H1 (cell line): ENCODE results near the gene TYK2. TPM values are rescaled to one million over a fixed set of nuclear protein-coding genes. Genes with fewer than 3 reads are reported as not detected.

ENCODE experiments used
- CTCF ChIA-PET: fragments of 300-600 bp; sonication (Branson Sonifier 250); formaldehyde crosslinking; loops from one replicate; lab custom pipeline; 2021; ENCODE audit not compliant: partially characterized antibody; lab: Charles Lee
- POLR2A ChIA-PET: fragments of 300-600 bp; sonication (Branson Sonifier 250); formaldehyde crosslinking; loops from one replicate; lab custom pipeline; 2021; ENCODE audit warnings: inconsistent platforms; ENCODE audit not compliant: partially characterized antibody; lab: Charles Lee
- DNase-seq, 2 experiments: peaks; one replicate each; pipeline versions ENCODE4 v3.0.0 to v3.0.0-alpha.2; 2010 to 2022; ENCODE audit warnings: low spot score in 2 of 2, low read depth in 1 of 2, mixed read lengths in 1 of 2
- FAIRE-seq: peaks from 2 replicates; lab custom pipeline; 2011; peaks lifted over from hg19 to GRCh38; lab: Jason Lieb, UNC
- H2AFZ ChIP-seq: 2 replicates; pipeline ENCODE4 v1.8.1; 2012; ENCODE audit warnings: low read length, inconsistent platforms
- H2AK5ac ChIP-seq: 2 replicates; pipeline ENCODE4 v1.6.1; 2013; ENCODE audit warnings: low read depth, low read length
- H2BK120ac ChIP-seq: replicated peaks from 2 replicates; pipeline ENCODE3; 2013; ENCODE audit warnings: low read depth, low read length, inconsistent platforms
- H2BK12ac ChIP-seq: 2 replicates; pipeline ENCODE4 v1.6.1; 2013; ENCODE audit warnings: low read depth, low read length
- H2BK15ac ChIP-seq: 2 replicates; pipeline ENCODE4 v1.6.1; 2013; ENCODE audit warnings: low read length
- H2BK20ac ChIP-seq: 2 replicates; pipeline ENCODE4 v1.6.1; 2013; ENCODE audit warnings: low read length
- H2BK5ac ChIP-seq: 2 replicates; pipeline ENCODE4 v1.6.1; 2013; ENCODE audit warnings: low read depth, low read length
- H3K14ac ChIP-seq: 2 replicates; pipeline ENCODE4 v1.6.1; 2013; ENCODE audit warnings: inconsistent platforms; ENCODE audit not compliant: insufficient read length
- H3K18ac ChIP-seq: 2 replicates; pipeline ENCODE4 v1.6.1; 2013; ENCODE audit warnings: low read length; ENCODE audit errors: extremely low read depth
- H3K23ac ChIP-seq: 2 replicates; pipeline ENCODE4 v1.6.1; 2013; ENCODE audit warnings: inconsistent platforms; ENCODE audit not compliant: insufficient read length
- H3K23me2 ChIP-seq: 2 replicates; pipeline ENCODE4 v1.6.1; 2013; ENCODE audit warnings: low read depth, low read length
- H3K27ac ChIP-seq: 2 replicates; pipeline ENCODE4 v1.6.1; 2011; ENCODE audit warnings: low read depth, low read length, inconsistent platforms
- H3K27me3 ChIP-seq, 4 experiments: replicated peaks in 1 of 4; 1 replicate in 1 of 4; 2 replicates in 3 of 4; pipeline versions ENCODE4 v1.6.1 to v1.8.1; 2011 to 2013; ENCODE audit warnings: low read length in 3 of 4, mild to moderate bottlenecking in 3 of 4, inconsistent platforms in 2 of 4, mixed read lengths in 2 of 4, moderate library complexity in 1 of 4; ENCODE audit not compliant: control insufficient read depth in 3 of 4, insufficient read depth in 3 of 4; ENCODE audit errors: extremely low read depth in 1 of 4
- H3K36me3 ChIP-seq, 4 experiments: 2 replicates each; pipeline versions ENCODE4 v1.6.1 to v1.8.1; 2011 to 2013; ENCODE audit warnings: mild to moderate bottlenecking in 4 of 4, low read length in 3 of 4, moderate library complexity in 2 of 4, control low read depth in 1 of 4, inconsistent platforms in 1 of 4; ENCODE audit not compliant: insufficient read depth in 4 of 4, control insufficient read depth in 2 of 4
- H3K4ac ChIP-seq: replicated peaks from 2 replicates; pipeline ENCODE3; 2013; ENCODE audit warnings: low read length, low read depth, mixed read lengths, inconsistent platforms; ENCODE audit not compliant: insufficient read length
- H3K4me1 ChIP-seq, 4 experiments: replicated peaks in 1 of 4; 1 replicate in 1 of 4; 2 replicates in 3 of 4; pipeline versions ENCODE4 v1.6.1 to v1.8.1; 2011 to 2013; ENCODE audit warnings: low read length in 3 of 4, inconsistent platforms in 2 of 4, mixed read lengths in 1 of 4; ENCODE audit not compliant: insufficient read depth in 4 of 4, control insufficient read depth in 3 of 4
- H3K4me2 ChIP-seq, 2 experiments: 2 replicates each; pipeline versions ENCODE4 v1.6.1 to v1.8.1; 2011 to 2013; ENCODE audit warnings: low read depth in 2 of 2, low read length in 2 of 2, control low read depth in 1 of 2, inconsistent platforms in 1 of 2, mild to moderate bottlenecking in 1 of 2; ENCODE audit not compliant: insufficient read depth in 1 of 2
- H3K4me3 ChIP-seq, 4 experiments: fragments of 200-600, 300-600 bp in 1 of 4; sonication (generic), shearing (Covaris generic), sonication (Bioruptor Twin) in 1 of 4; 2 replicates each; pipeline versions ENCODE4 v1.5.1 to v1.8.1; 2011 to 2016; ENCODE audit warnings: low read length in 4 of 4, low read depth in 3 of 4, control low read depth in 2 of 4, inconsistent platforms in 2 of 4, mild to moderate bottlenecking in 2 of 4, mixed read lengths in 1 of 4, moderate library complexity in 1 of 4; ENCODE audit not compliant: insufficient read depth in 2 of 4; ENCODE audit errors: extremely low read depth in 1 of 4
- H3K56ac ChIP-seq: replicated peaks from 2 replicates; pipeline ENCODE3; 2013; ENCODE audit warnings: low read depth, mild to moderate bottlenecking, mixed read lengths, low read length, inconsistent platforms; ENCODE audit not compliant: insufficient read length
- H3K79me1 ChIP-seq: 2 replicates; pipeline ENCODE4 v1.6.1; 2013; ENCODE audit warnings: low read depth, low read length, control low read depth
- H3K79me2 ChIP-seq, 2 experiments: 2 replicates each; pipeline versions ENCODE4 v1.6.1 to v1.8.1; 2012 to 2013; ENCODE audit warnings: low read length in 2 of 2, mild to moderate bottlenecking in 2 of 2, inconsistent platforms in 1 of 2; ENCODE audit not compliant: insufficient read depth in 2 of 2, control insufficient read depth in 1 of 2
- H3K9ac ChIP-seq, 4 experiments: replicated peaks in 1 of 4; 1 replicate in 1 of 4; 2 replicates in 3 of 4; pipeline versions ENCODE4 v1.6.1 to v1.8.1; 2011 to 2013; ENCODE audit warnings: low read depth in 3 of 4, low read length in 3 of 4, control low read depth in 2 of 4, mild to moderate bottlenecking in 2 of 4, moderate library complexity in 2 of 4, inconsistent platforms in 1 of 4; ENCODE audit errors: extremely low read depth in 1 of 4
- H3K9me3 ChIP-seq, 2 experiments: 2 replicates each; pipeline versions ENCODE4 v1.6.1 to v1.8.1; 2012 to 2013; ENCODE audit warnings: mild to moderate bottlenecking in 2 of 2, moderate library complexity in 2 of 2, control low read depth in 1 of 2, inconsistent platforms in 1 of 2, low read depth in 1 of 2, low read length in 1 of 2, mixed read lengths in 1 of 2; ENCODE audit not compliant: insufficient read depth in 2 of 2
- H4K20me1 ChIP-seq, 2 experiments: replicated peaks in 1 of 2; 2 replicates each; pipeline versions ENCODE3 to v1.8.1; 2011 to 2013; ENCODE audit warnings: inconsistent platforms in 2 of 2, low read length in 2 of 2, mild to moderate bottlenecking in 1 of 2; ENCODE audit not compliant: insufficient read depth in 2 of 2, control insufficient read depth in 1 of 2
- H4K5ac ChIP-seq: 2 replicates; pipeline ENCODE4 v1.6.1; 2013; ENCODE audit warnings: low read length, low read depth, mixed read lengths, inconsistent platforms; ENCODE audit not compliant: insufficient read length
- H4K8ac ChIP-seq: 2 replicates; pipeline ENCODE4 v1.8.0; 2013; ENCODE audit warnings: mild to moderate bottlenecking, moderate library complexity, low read length, inconsistent platforms; ENCODE audit not compliant: insufficient read depth; ENCODE audit errors: extremely low read depth
- H4K91ac ChIP-seq: replicated peaks from 2 replicates; pipeline ENCODE3; 2013; ENCODE audit warnings: low read length, mixed read lengths, inconsistent platforms; ENCODE audit not compliant: insufficient read length
- ASH2L ChIP-seq: fragments of 200-600, 300-600 bp; sonication (generic); IDR thresholded peaks from one replicate; pipeline ENCODE4 v1.7.1; 2017; ENCODE audit warnings: low read length
- ATF3 ChIP-seq: IDR thresholded peaks from 2 replicates; pipeline ENCODE4 v1.6.1; 2011; ENCODE audit warnings: low read depth, mild to moderate bottlenecking, low read length; ENCODE audit not compliant: insufficient read depth
- BACH1 ChIP-seq: IDR thresholded peaks from 2 replicates; pipeline ENCODE4 v1.6.1; 2012; ENCODE audit warnings: low read length, improper control_type of control experiment
- CTBP2 ChIP-seq: IDR thresholded peaks from 2 replicates; pipeline ENCODE4 v1.7.0; 2011; ENCODE audit warnings: borderline replicate concordance, mild to moderate bottlenecking, moderate library complexity, mixed read lengths, low read length; ENCODE audit not compliant: insufficient read depth, insufficient read length
- EP300 ChIP-seq, 2 experiments: IDR thresholded peaks; 1 replicate in 1 of 2; 2 replicates in 1 of 2; pipeline ENCODE4 v1.6.1; 2011 to 2012; ENCODE audit warnings: low read depth in 2 of 2, low read length in 2 of 2, mild to moderate bottlenecking in 2 of 2, borderline replicate concordance in 1 of 2, inconsistent platforms in 1 of 2, moderate library complexity in 1 of 2
- KDM5A ChIP-seq: fragments of 200-600 bp; IDR thresholded peaks from 2 replicates; pipeline ENCODE4 v1.7.1; 2012; ENCODE audit warnings: mild to moderate bottlenecking, low read length, inconsistent platforms, mixed read lengths
- NRF1 ChIP-seq: IDR thresholded peaks from 2 replicates; pipeline ENCODE4 v1.6.1; 2011; ENCODE audit warnings: mild to moderate bottlenecking, low read depth, low read length, improper control_type of control experiment
- POU5F1 ChIP-seq: IDR thresholded peaks from 2 replicates; pipeline ENCODE4 v1.6.1; 2011; ENCODE audit warnings: low read depth, mild to moderate bottlenecking, low read length, moderate library complexity
- RAD21 ChIP-seq, 2 experiments: IDR thresholded peaks in 1 of 2; conservative IDR thresholded peaks in 1 of 2; 2 replicates each; pipeline ENCODE4 v1.6.1; 2011; ENCODE audit warnings: low read depth in 2 of 2, low read length in 2 of 2, improper control_type of control experiment in 1 of 2, inconsistent platforms in 1 of 2, mild to moderate bottlenecking in 1 of 2, moderate library complexity in 1 of 2
- RXRA ChIP-seq: IDR thresholded peaks from 2 replicates; pipeline ENCODE4 v1.6.1; 2011; ENCODE audit warnings: low read depth, mild to moderate bottlenecking, low read length, moderate library complexity; ENCODE audit not compliant: insufficient read depth
- SIX5 ChIP-seq: IDR thresholded peaks from 2 replicates; pipeline ENCODE4 v1.6.1; 2011; ENCODE audit warnings: mild to moderate bottlenecking, low read depth, low read length
- SP4 ChIP-seq: IDR thresholded peaks from 2 replicates; pipeline ENCODE4 v1.6.1; 2012; ENCODE audit warnings: low read length, inconsistent platforms
- TBP ChIP-seq: IDR thresholded peaks from 2 replicates; pipeline ENCODE4 v1.6.1; 2011; ENCODE audit warnings: low read depth, low read length, improper control_type of control experiment
- WGBS, 2 experiments: shearing (Covaris generic) in 1 of 2; methylation state at CpG; one replicate each; pipeline versions ENCODE4 v1.1.6 to v1.1.7; 2013 to 2015; ENCODE audit warnings: low lambda C conversion rate in 2 of 2, mixed read lengths in 2 of 2, inconsistent platforms in 1 of 2, low coverage in 1 of 2, missing lambda C conversion rate in 1 of 2; ENCODE audit not compliant: insufficient replicate concordance in 2 of 2, insufficient coverage in 1 of 2, insufficient read length in 1 of 2; ENCODE audit errors: extremely low coverage in 1 of 2, missing lambda C conversion rate in 1 of 2; 5-methylcytosine and 5-hydroxymethylcytosine counted together
- polyA plus RNA-seq, 7 experiments: library from polyadenylated mRNA; depleted of rRNA in 3 of 7; stranded (reverse) in 5 of 7; unstranded in 2 of 7; fragments of >200 nt in 5 of 7; fragments of 200-250 nt in 2 of 7; gene quantifications; 1 replicate in 5 of 7; 2 replicates in 1 of 7; 4 replicates in 1 of 7; pipeline versions ENCODE4 v1.2.1 to v1.2.3, GENCODE V29; 2011 to 2013; ENCODE audit warnings: missing spikeins in 2 of 7, mixed read lengths in 2 of 7
- total RNA-seq: library from RNA; stranded (reverse); fragmentation: NEBNext Ultra II Directional; extraction: Animal tissue kit (Norgen Biotek cat#: 25700); gene quantifications from 2 replicates; pipeline ENCODE4 v1.2.1, GENCODE V29; 2021

Gene TYK2
- total and polyA plus RNA-seq, 2 of the 8 experiments (the other 6 are each of a cell fraction or from before 2014, with no cell fraction given), result 32.1 to 40.8 TPM

- H3K4me1 ChIP-seq, result no peaks in the 10 kb centered on the region
- peak overlapping the region; percentile 51; the same call in 1 of the 2 replicates for H4K8ac ChIP-seq
- no peak overlapping the region for H3K14ac ChIP-seq
- no peak overlapping the region for H3K9ac ChIP-seq
- no peak overlapping the region for H2BK120ac ChIP-seq
- H3K36me3 ChIP-seq, result peaks cover 0 to 44% (median 21%) of the 10 kb centered on the region in 4 experiments; a peak in 7 of 8 replicates
- no peak overlapping the region for H2BK12ac ChIP-seq
- no peak overlapping the region for H4K91ac ChIP-seq
- H3K4me3 ChIP-seq, result no peak overlapping the region
- no peak overlapping the region for H2BK5ac ChIP-seq
- WGBS, 2 experiments, result 98% methylated on average over 14 of the region's 26 CpGs; no CpG with 5 or more reads in 1 of the 2 experiments
- H4K20me1 ChIP-seq, result peaks cover 12 to 27% of the 10 kb centered on the region in 2 experiments
- no peak overlapping the region for H2BK20ac ChIP-seq
- no peaks in the 10 kb centered on the region for H3K27me3 ChIP-seq
- H3K56ac ChIP-seq, result no peak overlapping the region
- H3K23me2 ChIP-seq, result no peaks in the 10 kb centered on the region
- peaks cover 5% of the 10 kb centered on the region for H3K79me1 ChIP-seq
- no peak overlapping the region for H3K4me2 ChIP-seq
- no peak overlapping the region for H4K5ac ChIP-seq
- H2AFZ ChIP-seq, result no peak overlapping the region
- H2AK5ac ChIP-seq, result no peak overlapping the region
- H3K9me3 ChIP-seq, result no peaks in the 10 kb centered on the region
- FAIRE-seq (no peak), DNase-seq (no peak)
- H2BK15ac ChIP-seq, result no peak overlapping the region
- no peak overlapping the region for H3K18ac ChIP-seq
- ChIA-PET CTCF (interaction anchor here (0.7 to 5.5 kb wide), 4 partner anchors 26 to 125 kb away, joined by 3 to 55 read pairs (median 4); partner anchors contain the start of gene ICAM1), POLR2A (interaction anchor here (0.6 to 1.3 kb wide), 2 partner anchors 10 to 124 kb away, joined by 3 to 4 read pairs; partner anchors contain the start of gene ICAM1)
- no peak overlapping the region for H3K4ac ChIP-seq
- H3K79me2 ChIP-seq, result peaks cover 2 to 30% of the 10 kb centered on the region in 2 experiments; a peak in 3 of 4 replicates
- no peak overlapping the region for H3K23ac ChIP-seq
- no peak overlapping the region for H3K27ac ChIP-seq
- TF ChIP-seq CTBP2 (no peak), ATF3 (no peak), NRF1 (no peak), ASH2L (no peak), SP4 (no peak), BACH1 (no peak), RAD21 (IDR thresholded peaks at IDR 0.05 in 1 of 2, conservative IDR thresholded peaks at IDR 0.05 in 1 of 2; ENCODE audit: low read depth in 2 of 2, low read length in 2 of 2) (no peak), TBP (no peak), SIX5 (no peak), KDM5A (no peak), RXRA (no peak), EP300 (IDR thresholded peaks at IDR 0.05; ENCODE audit: borderline replicate concordance in 1 of 2, low read depth in 2 of 2, low read length in 2 of 2) (no peak), POU5F1 (no peak)
These were observed 15.1 kb upstream of the TYK2 start for GRCh38 chr19:10395436-10395835.
